HUES64 (cell line): ENCODE results near the gene AJAP1.

ENCODE experiments used
- H3K27ac ChIP-seq: 2 replicates; pipeline ENCODE4 v1.7.0; 2013; ENCODE audit warnings: low read depth, low read length, inconsistent platforms
- H3K27me3 ChIP-seq: 2 replicates; pipeline ENCODE4 v1.6.1; 2013; ENCODE audit warnings: mild to moderate bottlenecking, low read length; ENCODE audit not compliant: insufficient read depth
- H3K36me3 ChIP-seq: 2 replicates; pipeline ENCODE4 v1.6.1; 2013; ENCODE audit warnings: mild to moderate bottlenecking, low read length; ENCODE audit not compliant: insufficient read depth
- H3K4me1 ChIP-seq: 2 replicates; pipeline ENCODE4 v1.6.1; 2013; ENCODE audit warnings: mild to moderate bottlenecking, low read length, moderate library complexity; ENCODE audit not compliant: insufficient read depth
- H3K4me3 ChIP-seq: 2 replicates; pipeline ENCODE4 v1.5.1; 2013; ENCODE audit warnings: mild to moderate bottlenecking, low read length, moderate library complexity
- H3K9ac ChIP-seq: 2 replicates; pipeline ENCODE4 v1.6.1; 2013; ENCODE audit warnings: mild to moderate bottlenecking, low read depth, low read length
- H3K9me3 ChIP-seq: 2 replicates; pipeline ENCODE4 v1.6.1; 2013; ENCODE audit warnings: low read depth, low read length; ENCODE audit not compliant: insufficient read depth
- WGBS: fragments of 150-250, 120-280 bp; methylation state at CpG from one replicate; pipeline ENCODE4 v1.1.7; 2013; ENCODE audit warnings: missing lambda C conversion rate; 5-methylcytosine and 5-hydroxymethylcytosine counted together

AJAP1 gene

DNA sequence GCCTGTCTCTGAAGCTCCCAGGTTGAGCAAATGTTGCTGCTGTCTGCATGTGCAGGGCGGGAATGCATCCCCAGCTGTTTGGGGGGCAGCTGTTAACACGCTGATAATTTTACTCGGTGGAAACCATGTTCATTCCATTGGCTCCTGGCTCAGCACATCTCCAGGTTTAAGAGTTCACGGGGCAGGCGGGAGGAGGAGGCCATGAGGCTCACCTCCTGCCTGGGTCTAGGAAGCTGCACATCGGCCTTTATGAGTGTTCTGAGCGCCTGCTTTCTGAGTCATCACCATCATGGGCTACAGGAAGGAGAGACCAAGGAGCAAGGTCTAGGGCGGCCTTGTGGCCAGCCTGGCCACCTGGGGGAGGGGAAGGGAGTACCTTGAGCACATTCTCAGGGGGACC is 29.7 kb downstream of the AJAP1 start:
- no peak overlapping the region for H3K27ac ChIP-seq
- H3K4me3 ChIP-seq, result no peak overlapping the region
- no peaks in the 10 kb centered on the region for H3K9me3 ChIP-seq
- H3K27me3 ChIP-seq, result no peaks in the 10 kb centered on the region
- H3K9ac ChIP-seq, result no peak overlapping the region
- H3K36me3 ChIP-seq, result no peaks in the 10 kb centered on the region
- 84% methylated on average over 8 of the region's 8 CpGs for WGBS
- H3K4me1 ChIP-seq, result peaks cover 18% of the 10 kb centered on the region; the same call in 1 of the 2 replicates

DNA sequence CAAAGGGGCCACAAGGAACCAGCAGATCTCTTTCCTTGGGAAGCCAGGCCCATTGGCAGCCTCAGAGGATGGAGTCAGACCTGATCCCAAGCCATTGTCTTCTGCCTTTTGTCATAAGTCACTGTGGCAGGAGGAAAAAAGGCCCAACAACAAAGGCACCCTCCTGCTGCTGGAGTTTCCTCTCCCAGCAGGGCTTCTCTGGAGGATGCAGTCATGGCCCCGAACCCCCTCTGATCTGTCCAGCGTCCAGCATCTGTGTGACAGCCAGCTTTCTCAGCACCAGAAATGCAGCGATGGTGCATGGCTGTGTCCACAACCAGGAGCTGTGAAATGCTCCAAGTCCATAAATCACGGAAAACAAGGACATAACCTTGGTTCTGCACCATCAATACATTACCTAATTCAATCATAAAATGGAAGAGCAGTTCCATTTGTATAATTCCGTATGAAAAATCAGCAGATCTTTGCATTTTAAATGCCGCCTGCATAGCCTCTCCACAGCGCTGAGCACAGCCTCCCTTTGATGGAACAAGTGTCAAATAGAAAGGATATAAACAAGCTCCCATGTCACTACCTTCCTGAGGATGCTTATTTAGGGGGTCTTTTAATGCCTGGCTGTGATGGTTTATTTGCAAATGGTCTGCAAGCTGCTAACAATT is 30.6 kb downstream of the AJAP1 start:
- Histone ChIP-seq H3K4me3 (no peak overlapping the region), H3K9me3 (no peaks in the 10 kb centered on the region), H3K27me3 (no peaks in the 10 kb centered on the region), H3K27ac (no peak overlapping the region), H3K9ac (no peak overlapping the region), H3K4me1 (peaks cover 18% of the 10 kb centered on the region; the same call in 1 of the 2 replicates), H3K36me3 (no peaks in the 10 kb centered on the region)
- 49% methylated on average over 7 of the region's 7 CpGs for WGBS

DNA sequence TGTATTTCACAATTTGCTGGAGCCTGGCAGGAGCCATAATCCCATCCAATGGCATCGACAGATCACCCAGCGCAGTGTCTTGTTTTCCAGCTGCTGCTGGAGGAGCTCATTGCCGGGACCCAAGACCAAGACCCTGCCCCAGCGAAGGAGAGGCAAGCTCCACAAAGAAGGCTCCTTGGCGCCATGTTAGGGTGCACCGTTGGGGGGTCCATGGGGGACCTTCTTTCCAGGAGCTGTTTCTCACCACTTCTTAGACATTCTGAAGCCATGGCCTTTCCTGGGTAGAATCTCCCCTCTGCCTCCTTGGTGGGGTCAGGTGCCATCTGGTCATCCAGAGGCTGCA is 31.1 kb downstream of the AJAP1 start:
- Histone ChIP-seq H3K4me3 (no peak overlapping the region), H3K4me1 (peaks cover 18% of the 10 kb centered on the region; the same call in 1 of the 2 replicates), H3K27ac (no peak overlapping the region), H3K36me3 (no peaks in the 10 kb centered on the region), H3K9me3 (no peaks in the 10 kb centered on the region), H3K27me3 (no peaks in the 10 kb centered on the region), H3K9ac (no peak overlapping the region)
- 95% methylated on average over 6 of the region's 6 CpGs for WGBS

DNA sequence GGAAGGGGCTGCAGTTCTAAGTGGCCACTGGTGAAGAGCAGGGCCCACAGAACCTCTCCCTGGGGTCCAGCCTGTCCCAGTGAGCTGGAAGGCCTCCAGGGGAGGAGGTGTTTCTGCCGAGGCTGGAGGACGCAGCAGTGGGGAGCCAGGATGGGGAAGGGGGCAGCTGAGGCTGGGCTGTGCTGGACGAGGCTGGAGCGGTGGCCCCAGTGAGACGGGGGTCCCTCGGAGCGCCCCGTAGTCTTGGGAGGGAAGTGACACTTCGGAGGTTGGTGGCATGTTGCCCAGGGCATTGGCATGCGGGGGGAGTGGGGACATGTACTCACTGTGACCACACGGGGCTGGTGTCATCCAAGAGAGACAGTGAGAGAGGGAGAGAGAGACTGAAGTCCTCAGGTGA is 33.5 kb downstream of the AJAP1 start:
- H3K4me1 ChIP-seq, result peaks cover 18% of the 10 kb centered on the region; the same call in 1 of the 2 replicates
- no peak overlapping the region for H3K4me3 ChIP-seq
- WGBS, result 94% methylated on average over 11 of the region's 11 CpGs
- no peaks in the 10 kb centered on the region for H3K36me3 ChIP-seq
- H3K9me3 ChIP-seq, result no peaks in the 10 kb centered on the region
- no peak overlapping the region for H3K27ac ChIP-seq
- no peak overlapping the region for H3K9ac ChIP-seq
- no peaks in the 10 kb centered on the region for H3K27me3 ChIP-seq

DNA sequence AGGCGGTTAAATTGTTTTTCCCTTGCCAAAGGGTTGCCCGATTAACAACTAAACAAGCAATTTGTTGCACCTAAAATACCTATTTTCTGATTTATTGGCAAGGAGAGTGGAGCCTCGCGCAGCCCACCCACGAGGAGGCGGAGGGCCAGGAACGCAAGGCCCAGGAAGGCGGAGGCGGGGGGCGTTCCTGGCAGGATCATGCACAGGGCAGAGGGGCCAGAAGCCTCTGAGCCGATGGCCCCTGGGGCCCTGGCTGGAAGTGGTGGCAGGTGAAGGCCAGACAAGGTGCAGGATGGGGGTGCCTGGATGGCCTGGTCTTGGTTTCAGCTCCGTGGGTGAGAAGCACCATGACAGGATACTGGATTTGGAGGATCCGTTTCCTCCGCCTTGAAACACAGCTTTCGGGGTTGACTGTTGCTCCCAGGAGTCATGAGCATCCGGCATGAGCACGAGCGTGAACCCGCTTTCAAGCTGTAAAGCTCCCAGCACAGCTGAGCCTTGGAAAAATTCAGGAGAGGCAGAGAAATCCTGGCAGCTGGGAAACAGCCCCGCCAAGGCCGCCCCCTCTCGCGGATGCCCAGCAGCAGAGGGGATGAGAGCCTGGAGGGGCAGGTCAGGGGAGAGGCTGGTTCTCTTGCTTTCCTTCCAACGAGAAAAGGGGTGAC is 35.0 kb downstream of the AJAP1 start:
- Histone ChIP-seq H3K27me3 (no peaks in the 10 kb centered on the region), H3K9me3 (no peaks in the 10 kb centered on the region), H3K27ac (no peak overlapping the region), H3K36me3 (no peaks in the 10 kb centered on the region), H3K9ac (no peak overlapping the region), H3K4me1 (peaks cover 8% of the 10 kb centered on the region; the same call in 1 of the 2 replicates), H3K4me3 (no peak overlapping the region)
- 92% methylated on average over 24 of the region's 24 CpGs for whole genome bisulfite sequencing

DNA sequence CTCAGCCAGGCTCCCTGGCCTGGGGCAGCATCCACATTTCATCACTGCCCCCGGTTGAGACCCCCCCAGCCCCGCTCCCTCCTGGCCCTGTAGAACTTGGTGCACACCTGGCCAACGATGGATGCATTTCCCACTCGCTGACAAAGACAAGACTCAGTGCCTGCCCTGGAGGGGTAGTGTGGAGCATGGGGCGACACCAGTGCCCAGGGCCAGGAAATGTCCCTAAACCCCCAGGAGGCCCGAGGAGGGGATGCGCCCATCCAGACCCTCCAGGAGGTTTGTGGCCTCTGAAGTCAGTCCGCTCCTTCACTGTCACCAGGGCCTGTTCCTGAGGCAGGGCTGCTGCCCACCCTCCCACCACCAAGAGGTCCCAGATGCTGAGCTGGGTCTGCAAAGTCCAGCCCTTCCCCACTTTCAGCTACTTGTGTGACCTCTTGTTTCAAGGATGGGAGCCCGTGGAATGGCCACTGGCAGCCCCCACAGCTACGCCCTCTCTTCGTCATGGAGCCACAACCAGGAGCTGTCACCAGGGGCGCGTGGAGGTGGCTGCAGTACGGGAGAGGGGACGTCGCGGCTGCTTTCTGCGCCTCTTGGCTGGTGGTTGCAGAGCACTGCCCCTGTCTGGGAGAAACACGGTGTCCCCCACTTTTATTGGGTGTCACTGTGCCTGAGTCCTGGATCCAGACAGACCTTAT is 35.7 kb downstream of the AJAP1 start:
- Histone ChIP-seq H3K4me1 (peaks cover 2% of the 10 kb centered on the region; the same call in 1 of the 2 replicates), H3K27me3 (no peaks in the 10 kb centered on the region), H3K27ac (no peak overlapping the region), H3K36me3 (no peaks in the 10 kb centered on the region), H3K4me3 (no peak overlapping the region), H3K9me3 (no peaks in the 10 kb centered on the region), H3K9ac (no peak overlapping the region)
- WGBS, result 97% methylated on average over 19 of the region's 19 CpGs

DNA sequence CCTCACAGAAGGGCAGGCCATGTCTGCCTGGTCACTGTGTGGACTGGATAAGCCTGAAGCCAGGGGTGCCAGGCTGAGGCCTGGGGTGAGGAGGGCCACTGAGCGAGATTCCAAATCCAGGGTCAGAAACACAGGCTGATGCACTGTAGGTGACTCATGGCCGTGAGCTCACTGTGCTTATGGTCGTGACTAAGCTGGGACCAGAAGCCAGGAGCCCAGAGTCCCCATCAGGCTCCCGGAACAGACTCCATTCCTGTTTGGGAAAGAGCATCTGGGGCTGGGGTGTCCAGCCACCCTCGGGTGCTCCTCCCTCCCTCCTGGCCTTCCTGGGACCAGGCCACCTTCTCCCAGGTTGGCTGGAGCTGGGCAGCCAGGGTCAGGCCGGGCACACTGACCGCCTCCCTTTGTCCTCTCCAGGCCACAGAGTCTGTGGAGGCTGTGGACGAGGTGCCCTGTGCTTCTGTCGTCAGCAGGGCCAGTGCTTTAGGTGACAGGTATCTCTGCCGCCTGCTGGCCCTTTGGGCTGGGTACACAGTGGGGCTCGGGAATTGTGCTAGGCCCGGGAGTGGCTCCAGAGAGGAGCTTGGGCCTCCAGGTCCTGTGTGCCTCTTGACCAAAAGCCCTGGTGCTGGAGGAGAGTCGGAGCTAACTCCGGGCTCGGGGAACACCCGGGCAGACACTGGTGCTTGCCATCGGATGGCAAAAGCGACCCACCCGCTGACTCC is 36.7 kb downstream of the AJAP1 start:
- Histone ChIP-seq H3K9me3 (no peaks in the 10 kb centered on the region), H3K4me3 (no peak overlapping the region), H3K27me3 (no peaks in the 10 kb centered on the region), H3K4me1 (no peaks in the 10 kb centered on the region), H3K9ac (no peak overlapping the region), H3K36me3 (no peaks in the 10 kb centered on the region), H3K27ac (no peak overlapping the region)
- WGBS, result 92% methylated on average over 19 of the region's 19 CpGs

DNA sequence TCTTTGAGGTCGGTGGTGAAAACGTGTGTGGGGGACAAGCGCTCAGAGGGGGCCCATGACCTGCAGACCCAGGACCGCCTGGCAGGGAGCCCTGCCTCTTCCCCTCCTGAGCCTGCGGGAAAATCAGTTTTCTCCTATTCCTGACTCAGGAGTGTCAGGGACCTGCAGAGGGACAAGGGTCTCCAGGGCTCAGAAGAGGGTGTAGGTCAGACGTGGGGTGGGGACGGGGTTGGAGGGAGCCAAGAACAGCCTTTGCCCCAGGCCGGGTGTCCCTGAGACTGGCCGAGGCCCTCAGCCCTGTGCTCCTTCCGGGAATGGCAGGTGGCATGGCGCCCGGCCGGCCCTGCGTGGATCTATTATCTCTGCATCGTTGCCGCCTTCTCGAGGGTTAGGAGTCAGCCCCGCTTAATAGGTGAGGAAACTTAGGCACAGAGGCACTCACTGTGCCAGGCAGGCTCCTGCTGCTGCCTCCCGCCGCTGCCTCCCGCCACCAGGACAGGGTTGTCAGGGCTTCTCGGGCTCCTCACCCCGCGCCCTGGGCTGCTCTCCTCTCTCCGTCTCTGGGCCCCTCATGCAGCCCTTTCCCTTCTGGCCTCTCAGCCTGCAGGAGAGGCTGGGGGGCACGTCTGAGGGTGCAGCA is 37.5 kb downstream of the AJAP1 start:
- WGBS, result 94% methylated on average over 26 of the region's 26 CpGs
- no peaks in the 10 kb centered on the region for H3K27me3 ChIP-seq

DNA sequence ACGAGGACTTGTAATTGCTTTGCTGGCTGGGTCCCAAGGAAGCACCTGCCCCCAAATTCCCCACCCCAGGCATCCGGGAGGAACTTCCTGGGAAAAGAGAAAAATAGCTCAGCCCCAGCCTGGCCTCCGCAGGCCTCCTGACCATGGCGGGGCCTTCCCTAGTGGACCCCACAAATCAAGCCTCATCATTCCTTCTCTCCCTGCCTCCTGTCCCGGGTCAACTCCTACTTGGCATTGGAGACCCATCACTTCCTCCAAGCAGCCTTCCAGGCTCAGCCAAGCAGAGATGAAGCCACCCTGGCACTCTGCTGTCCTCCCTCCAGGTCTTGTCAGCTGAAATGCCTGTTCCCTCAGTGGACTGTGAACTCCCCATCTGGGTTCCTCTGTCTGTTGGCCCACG is 38.0 kb downstream of the AJAP1 start:
- Histone ChIP-seq H3K36me3 (no peaks in the 10 kb centered on the region), H3K9ac (no peak overlapping the region), H3K4me3 (no peak overlapping the region), H3K27me3 (no peaks in the 10 kb centered on the region), H3K4me1 (no peaks in the 10 kb centered on the region), H3K9me3 (no peaks in the 10 kb centered on the region), H3K27ac (no peak overlapping the region)
- 91% methylated on average over 6 of the region's 6 CpGs for WGBS

More for the DNA sequence above, 37.5 kb downstream of the AJAP1 start:
- Histone ChIP-seq H3K9me3 (no peaks in the 10 kb centered on the region), H3K27ac (no peak overlapping the region), H3K36me3 (no peaks in the 10 kb centered on the region), H3K4me3 (no peak overlapping the region), H3K9ac (no peak overlapping the region), H3K4me1 (no peaks in the 10 kb centered on the region)

DNA sequence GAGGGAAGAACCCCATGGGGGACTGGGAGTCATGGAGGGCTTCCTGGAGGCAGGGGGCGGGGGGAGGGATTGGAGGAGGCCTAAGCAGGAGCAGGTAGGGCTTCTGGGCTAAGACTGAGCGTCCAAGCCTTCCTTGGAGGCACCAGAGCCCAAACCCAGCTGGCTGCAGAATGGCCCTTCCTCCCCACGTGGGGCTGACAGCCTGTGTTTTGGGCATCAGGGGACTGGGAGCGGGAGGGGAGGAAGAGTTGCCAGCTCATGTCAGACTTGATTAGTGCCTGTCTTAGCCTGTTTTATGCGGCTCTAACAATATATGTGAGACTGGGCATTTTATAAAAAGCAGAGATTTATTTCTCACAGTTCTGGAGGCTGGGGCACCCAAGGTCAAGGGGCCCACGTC is 38.9 kb downstream of the AJAP1 start:
- Histone ChIP-seq H3K9ac (no peak overlapping the region), H3K36me3 (no peaks in the 10 kb centered on the region), H3K9me3 (no peaks in the 10 kb centered on the region), H3K4me1 (no peaks in the 10 kb centered on the region), H3K27ac (no peak overlapping the region), H3K4me3 (no peak overlapping the region), H3K27me3 (no peaks in the 10 kb centered on the region)
- 89% methylated on average over 6 of the region's 6 CpGs for WGBS
